GM12873 (cell line): ENCODE measurements around the gene BTBD3.

Experiments used
- CTCF ChIP-seq: IDR thresholded peaks from 2 replicates; pipeline ENCODE4 v1.5.1; 2012; ENCODE audit warnings: low read depth, mild to moderate bottlenecking, moderate library complexity, low read length, control low read depth; ENCODE audit not compliant: insufficient read depth; ENCODE audit errors: missing control alignments

The BTBD3 gene

GRCh38 chr20:11926292-11926998 lies 8.8 kb downstream of the BTBD3 start:
- no peak for TF ChIP-seq CTCF

GRCh38 chr20:11929947-11930346 lies 12.3 kb downstream of the BTBD3 start:
- no peak for TF ChIP-seq CTCF

GRCh38 chr20:11935212-11936154 lies 17.8 kb downstream of the BTBD3 start:
- TF ChIP-seq CTCF: no peak

GRCh38 chr20:11936157-11936556 lies 18.5 kb downstream of the BTBD3 start:
- no peak for TF ChIP-seq CTCF

- no peak for TF ChIP-seq CTCF
Observed at GRCh38 chr20:11937230-11937629, 19.5 kb downstream of the BTBD3 start.

- TF ChIP-seq CTCF: no peak
Observed at GRCh38 chr20:11941593-11942246, 24.0 kb downstream of the BTBD3 start.

GRCh38 chr20:11943778-11944177 lies 26.1 kb downstream of the BTBD3 start:
- no peak for TF ChIP-seq CTCF
